HEK293T (cell line): ENCODE measurements around the gene KRT32.

Experiments
- CTCF ChIA-PET: fragments of 350-600 bp; formaldehyde crosslinking; extraction: SDS; loops from one replicate; lab custom pipeline; 2021; ENCODE audit warnings: antibody characterized with exemption, inconsistent platforms; lab: Yijun Ruan, JAX
- POLR2A ChIA-PET: fragments of 350-600 bp; formaldehyde crosslinking; extraction: SDS; loops from one replicate; lab custom pipeline; 2020; ENCODE audit warnings: antibody characterized with exemption, inconsistent platforms; lab: Yijun Ruan, JAX
- DNase-seq: peaks from one replicate; pipeline ENCODE4 v3.0.0; 2012; ENCODE audit warnings: mixed read lengths; ENCODE audit errors: extremely low spot score
- ARNT ChIP-seq: fragments of 450-650 bp; IDR thresholded peaks from 2 replicates; pipeline ENCODE4 v1.6.1; 2017; ENCODE audit warnings: mild to moderate bottlenecking
- CTBP1 ChIP-seq: fragments of 450-650 bp; IDR thresholded peaks from 2 replicates; pipeline ENCODE4 v1.6.1; 2016; ENCODE audit warnings: borderline replicate concordance
- ELF4 ChIP-seq: fragments of 450-650 bp; IDR thresholded peaks from 2 replicates; pipeline ENCODE4 v1.6.1; 2017; ENCODE audit warnings: antibody characterized with exemption
- FOXA1 ChIP-seq: fragments of 450-650 bp; IDR thresholded peaks from 2 replicates; pipeline ENCODE4 v1.6.1; 2016; ENCODE audit warnings: mild to moderate bottlenecking
- FOXK2 ChIP-seq: fragments of 450-650 bp; IDR thresholded peaks from 2 replicates; pipeline ENCODE4 v1.6.1; 2016; ENCODE audit warnings: mild to moderate bottlenecking
- FOXM1 ChIP-seq: fragments of 450-650 bp; IDR thresholded peaks from 2 replicates; pipeline ENCODE4 v1.6.1; 2017; ENCODE audit warnings: mild to moderate bottlenecking, borderline replicate concordance
- L3MBTL2 ChIP-seq: fragments of 450-650 bp; conservative IDR thresholded peaks from 2 replicates; pipeline ENCODE4 v1.6.1; 2016; ENCODE audit warnings: mild to moderate bottlenecking
- LEF1 ChIP-seq: fragments of 450-650 bp; IDR thresholded peaks from 2 replicates; pipeline ENCODE4 v1.6.1; 2017; ENCODE audit warnings: mild to moderate bottlenecking, borderline replicate concordance
- NFRKB ChIP-seq: fragments of 450-650 bp; IDR thresholded peaks from 2 replicates; pipeline ENCODE4 v1.6.1; 2016; ENCODE audit warnings: mild to moderate bottlenecking, moderate library complexity
- SP1 ChIP-seq: fragments of 450-650 bp; IDR thresholded peaks from 2 replicates; pipeline ENCODE4 v1.6.1; 2017
- SUZ12 ChIP-seq: fragments of 450-650 bp; IDR thresholded peaks from 2 replicates; pipeline ENCODE4 v1.6.1; 2016; ENCODE audit warnings: mild to moderate bottlenecking
- TARDBP ChIP-seq: fragments of 450-650 bp; IDR thresholded peaks from 2 replicates; pipeline ENCODE4 v1.6.1; 2016
- TF ChIP-seq, protein P1 (sequence below): fragments of 450-650 bp; IDR thresholded peaks from 2 replicates; pipeline ENCODE4 v1.6.1; 2016

The KRT32 gene

DNA sequence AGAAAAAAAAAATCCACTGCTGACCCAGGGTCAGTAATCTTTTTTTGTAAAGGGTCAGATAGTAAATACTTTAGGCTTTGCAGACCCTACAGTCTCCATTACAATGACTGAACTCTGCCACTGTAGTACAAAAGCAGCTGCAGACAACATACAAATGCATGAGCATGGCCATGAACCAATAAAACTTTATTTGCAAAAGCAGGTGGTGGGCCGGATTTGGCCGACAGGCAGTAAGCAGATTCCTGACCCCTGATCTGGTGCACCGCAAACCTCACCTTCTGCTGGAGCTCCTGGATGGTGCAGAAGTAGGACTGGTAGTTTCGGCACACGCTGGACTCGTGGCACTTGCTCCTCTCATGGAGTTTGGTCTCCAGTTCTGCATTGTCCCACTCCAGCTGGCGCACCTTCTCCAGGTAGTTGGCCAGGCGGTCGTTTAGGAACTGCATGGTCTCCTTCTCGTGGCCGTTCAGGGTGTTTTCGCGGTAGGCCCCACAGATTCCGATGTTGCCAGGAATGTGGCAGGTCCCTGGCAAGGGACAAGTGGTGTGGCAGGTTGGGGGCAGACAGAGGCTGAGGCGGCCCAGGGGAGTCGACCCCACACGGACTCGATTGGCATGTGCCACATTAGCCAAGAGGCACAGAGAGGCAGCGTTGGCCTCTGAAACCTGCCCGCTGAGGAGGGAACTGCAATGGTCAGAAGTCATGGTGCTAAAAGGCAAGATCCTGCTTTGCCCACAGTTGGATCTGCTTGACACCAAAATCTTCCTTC, 55.9 kb downstream of the KRT32 start:
- DNase-seq, result no peak
- ChIA-PET CTCF (no interaction called here), POLR2A (no interaction called here)
- TF ChIP-seq FOXK2, result no peak
- no peak for TF ChIP-seq L3MBTL2
- TF ChIP-seq ELF4, result no peak
- no peak for TF ChIP-seq SP1
- no peak for TF ChIP-seq CTBP1
- no peak for TF ChIP-seq LEF1
- TF ChIP-seq FOXA1, result no peak
- no peak for TF ChIP-seq NFRKB
- TF ChIP-seq ARNT, result no peak
- TF ChIP-seq SUZ12, result no peak
- TF ChIP-seq, protein P1, sequence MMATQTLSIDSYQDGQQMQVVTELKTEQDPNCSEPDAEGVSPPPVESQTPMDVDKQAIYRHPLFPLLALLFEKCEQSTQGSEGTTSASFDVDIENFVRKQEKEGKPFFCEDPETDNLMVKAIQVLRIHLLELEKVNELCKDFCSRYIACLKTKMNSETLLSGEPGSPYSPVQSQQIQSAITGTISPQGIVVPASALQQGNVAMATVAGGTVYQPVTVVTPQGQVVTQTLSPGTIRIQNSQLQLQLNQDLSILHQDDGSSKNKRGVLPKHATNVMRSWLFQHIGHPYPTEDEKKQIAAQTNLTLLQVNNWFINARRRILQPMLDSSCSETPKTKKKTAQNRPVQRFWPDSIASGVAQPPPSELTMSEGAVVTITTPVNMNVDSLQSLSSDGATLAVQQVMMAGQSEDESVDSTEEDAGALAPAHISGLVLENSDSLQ, result no peak
- TF ChIP-seq TARDBP, result no peak
- TF ChIP-seq FOXM1, result no peak
